NCI-H2227 (cell line): ENCODE data around the gene MET.
"Not testable (repeated sequence)": the region's sequence is repeated elsewhere in the genome, so short reads cannot be mapped to it uniquely, and the experiment has no call there.

Experiments
- DNase-seq: peaks from one replicate; lab custom pipeline; 2025; ENCODE audit not compliant: unreplicated experiment; lab: John Stamatoyannopoulos, UW

The MET gene

GRCh38 chr7:116671681-116672595, at the start of gene MET:
TSS of gene MET (plus strand) at chr7:116672196. CDS start at chr7:116699085, 26,889 bp downstream.
- DNase-seq, result peak; percentile 35

GRCh38 chr7:116626886-116627285, 45.1 kb upstream of the MET start:
- DNase-seq, result no peak

GRCh38 chr7:116629051-116629463, 42.9 kb upstream of the MET start:
- DNase-seq, result no peak

- DNase-seq, result no peak
These were observed 41.6 kb upstream of the MET start for GRCh38 chr7:116630357-116630756.

GRCh38 chr7:116630932-116631671, 40.9 kb upstream of the MET start:
- no peak for DNase-seq

GRCh38 chr7:116631676-116632075, 40.3 kb upstream of the MET start:
- no peak for DNase-seq

GRCh38 chr7:116632384-116632783, 39.6 kb upstream of the MET start:
- no peak for DNase-seq

- no peak for DNase-seq
These were observed 38.6 kb upstream of the MET start for GRCh38 chr7:116633131-116633988.

GRCh38 chr7:116636997-116637396, 35.0 kb upstream of the MET start:
- no peak for DNase-seq

GRCh38 chr7:116638592-116638991, 33.4 kb upstream of the MET start:
- not testable (repeated sequence) for DNase-seq

GRCh38 chr7:116641551-116642153, 30.3 kb upstream of the MET start:
- DNase-seq, result no peak

GRCh38 chr7:116643148-116643547, 28.8 kb upstream of the MET start:
- not testable (repeated sequence) for DNase-seq

- no peak for DNase-seq
These were observed 27.4 kb upstream of the MET start for GRCh38 chr7:116644628-116645027.

GRCh38 chr7:116647290-116647689, 24.7 kb upstream of the MET start:
- no peak for DNase-seq

- no peak for DNase-seq
These were observed 24.1 kb upstream of the MET start for GRCh38 chr7:116647861-116648260.

GRCh38 chr7:116650436-116650835, 21.6 kb upstream of the MET start:
- DNase-seq, result no peak

GRCh38 chr7:116652793-116653192, 19.2 kb upstream of the MET start:
- no peak for DNase-seq

GRCh38 chr7:116653204-116653603, 18.8 kb upstream of the MET start:
- DNase-seq, result no peak

- no peak for DNase-seq
These were observed 18.4 kb upstream of the MET start for GRCh38 chr7:116653646-116654045.

GRCh38 chr7:116659248-116659647, 12.7 kb upstream of the MET start:
- DNase-seq, result not testable (repeated sequence)

GRCh38 chr7:116661865-116662264, 10.1 kb upstream of the MET start:
- no peak for DNase-seq
